HG02973 (cell line): ENCODE results near the gene COL27A1.
"Not testable (repeated sequence)": the region's sequence is repeated elsewhere in the genome, so short reads cannot be mapped to it uniquely, and the experiment has no call there.

Source experiments
- ATAC-seq: cut with Tn5 transposase; IDR thresholded peaks from one replicate; pipeline ENCODE4 v1.9.1; 2021; ENCODE audit warnings: moderate library complexity; ENCODE audit not compliant: unreplicated experiment

Gene COL27A1

DNA sequence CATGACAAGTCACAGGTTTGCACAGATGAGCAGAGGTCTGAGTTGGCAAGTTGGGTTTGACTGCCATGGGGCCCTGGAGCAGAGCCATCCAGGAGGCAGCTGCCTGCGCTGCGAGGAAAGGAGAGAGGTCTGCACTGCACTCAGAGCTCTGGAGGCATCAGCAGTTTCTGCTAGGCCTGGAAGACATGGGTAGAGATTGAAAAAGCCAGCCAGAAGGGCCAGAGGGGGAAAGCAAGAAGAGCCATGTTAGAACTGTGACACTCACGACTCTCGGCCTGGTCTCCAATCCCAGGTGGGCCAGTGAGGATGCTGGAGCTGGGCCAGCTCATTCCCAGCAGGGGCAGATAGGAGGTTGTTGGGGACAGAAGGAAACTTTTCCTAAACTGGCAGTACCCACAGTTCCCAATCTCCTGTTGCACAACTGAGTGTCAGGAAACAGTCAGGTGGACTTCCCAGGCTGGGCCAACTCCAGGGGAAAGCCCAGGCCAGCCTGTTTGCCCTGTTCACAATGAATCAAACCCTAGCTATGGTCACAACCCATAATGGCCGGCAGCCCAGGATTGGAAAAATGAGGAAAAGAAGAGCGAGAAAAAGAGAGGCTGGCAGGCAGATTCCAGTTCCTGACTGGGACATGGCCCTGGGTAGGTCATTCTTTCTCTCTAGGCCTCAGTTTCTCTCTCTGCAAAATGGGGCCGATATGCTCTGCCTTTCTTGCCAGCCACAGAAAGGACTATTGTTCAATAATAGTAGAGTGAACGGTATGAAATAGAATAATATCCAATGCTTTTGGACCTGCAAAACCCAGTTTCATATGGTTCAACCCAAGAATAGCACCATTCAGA, 159.8 kb downstream of the COL27A1 start:
- ATAC-seq: no peak

DNA sequence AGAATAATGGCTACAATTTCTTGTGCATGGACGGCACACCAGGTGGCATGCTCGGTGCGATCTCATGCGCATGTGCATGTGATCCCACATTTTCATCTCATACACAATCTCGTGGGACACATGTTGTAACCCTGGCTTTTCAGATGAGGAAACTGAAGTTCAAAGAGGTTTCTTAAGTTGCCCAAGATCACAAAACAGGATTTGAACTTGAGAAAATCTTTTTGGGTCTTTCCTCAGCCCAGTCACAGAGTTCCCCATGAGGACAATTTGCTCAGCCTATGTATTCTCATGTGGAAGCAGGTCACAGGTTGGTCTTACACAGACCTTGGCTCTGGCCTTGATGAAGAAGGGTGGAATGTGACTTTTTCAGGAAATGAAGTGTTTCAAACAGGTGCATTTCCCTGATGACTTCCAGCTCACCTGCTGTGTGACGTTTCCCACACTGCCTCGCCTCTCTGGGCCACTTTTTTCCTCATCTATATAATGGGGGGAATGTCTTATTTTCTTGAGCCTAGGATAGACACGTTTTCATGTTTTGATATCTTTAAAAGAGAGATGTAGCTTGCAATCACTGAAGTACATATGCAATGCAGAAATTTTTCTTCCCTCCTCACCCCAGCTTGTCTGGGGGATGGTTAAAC, 160.5 kb downstream of the COL27A1 start:
- ATAC-seq: no peak

DNA sequence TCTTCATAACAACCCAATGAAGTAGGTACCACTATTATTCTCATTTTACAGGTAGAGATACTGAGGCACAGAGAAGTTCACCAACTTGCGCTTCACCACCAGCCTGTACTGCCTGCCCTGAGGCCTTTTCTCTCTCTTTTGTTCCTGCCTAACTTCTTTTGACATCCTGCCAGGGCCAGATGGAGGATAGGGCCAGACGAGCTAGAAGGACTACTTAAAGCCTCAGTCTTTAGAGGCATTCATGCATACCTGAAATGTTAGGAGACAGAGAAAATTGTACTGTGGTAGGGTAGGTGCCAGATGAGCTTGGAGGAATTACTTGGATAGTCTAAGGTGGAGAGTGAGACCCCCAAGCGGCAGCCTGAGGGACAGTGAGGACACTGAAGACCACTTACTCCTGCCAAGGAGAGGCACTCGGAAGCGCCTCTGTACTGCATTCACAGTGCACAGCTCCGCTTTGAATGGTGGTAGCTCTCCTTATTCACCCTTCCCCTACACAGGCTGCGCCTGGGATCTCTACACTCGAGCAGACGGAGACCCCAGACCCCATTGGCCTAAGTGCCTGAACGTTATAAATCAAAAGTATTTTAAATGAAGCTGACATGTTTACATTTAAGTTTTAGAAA, 161.4 kb downstream of the COL27A1 start:
- no peak for ATAC-seq

DNA sequence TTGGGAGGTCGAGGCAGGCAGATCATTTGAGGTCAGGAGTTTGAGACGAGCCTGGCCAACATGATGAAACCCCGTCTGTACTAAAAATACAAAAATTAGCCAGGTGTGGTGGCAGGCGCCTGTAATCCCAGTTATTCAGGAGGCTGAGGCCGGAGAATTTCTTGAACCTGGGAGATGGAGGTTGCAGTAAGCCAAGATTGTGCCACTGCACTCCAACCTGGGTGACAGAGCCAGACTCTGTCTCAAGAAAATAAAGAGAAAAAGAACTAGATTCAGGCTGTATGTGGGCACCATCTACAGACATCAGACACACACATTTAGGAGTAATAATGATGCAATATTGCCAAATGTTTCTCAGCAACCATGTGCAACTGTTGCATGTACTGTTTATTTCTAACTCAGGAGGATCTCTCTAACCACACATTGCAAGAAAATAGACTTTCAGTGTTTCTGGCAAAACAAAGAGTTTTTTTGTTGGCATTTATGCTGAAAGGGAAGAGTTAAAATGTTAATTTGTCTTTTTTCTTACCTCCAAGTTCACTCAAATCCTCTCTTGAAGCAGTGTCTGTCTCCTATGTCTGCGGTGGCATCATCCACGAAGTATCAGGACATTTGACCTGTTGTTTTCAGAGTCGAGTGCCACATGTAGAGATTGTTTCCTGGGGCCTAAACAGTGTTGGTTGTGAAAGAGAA, 162.5 kb downstream of the COL27A1 start:
- ATAC-seq: no peak

DNA sequence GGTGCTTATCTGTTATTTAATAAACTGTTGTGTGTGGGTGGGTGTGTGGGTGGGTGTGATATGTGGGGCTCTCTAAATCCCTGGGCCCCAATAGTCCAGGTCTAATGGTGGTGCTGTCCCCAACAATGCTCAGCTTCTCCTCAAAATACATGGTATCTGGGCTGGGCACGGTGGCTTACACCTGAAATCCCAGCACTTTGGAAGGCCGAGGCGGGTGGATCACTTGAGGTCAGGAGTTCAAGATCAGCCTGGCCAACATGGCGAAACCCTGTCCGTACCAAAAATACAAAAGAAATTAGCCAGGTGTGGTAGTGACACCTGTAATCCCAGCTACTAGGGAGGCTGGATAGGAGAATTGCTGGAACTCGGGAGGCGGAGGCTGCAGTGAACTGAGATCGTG, 163.1 kb downstream of the COL27A1 start:
- ATAC-seq: no peak

DNA sequence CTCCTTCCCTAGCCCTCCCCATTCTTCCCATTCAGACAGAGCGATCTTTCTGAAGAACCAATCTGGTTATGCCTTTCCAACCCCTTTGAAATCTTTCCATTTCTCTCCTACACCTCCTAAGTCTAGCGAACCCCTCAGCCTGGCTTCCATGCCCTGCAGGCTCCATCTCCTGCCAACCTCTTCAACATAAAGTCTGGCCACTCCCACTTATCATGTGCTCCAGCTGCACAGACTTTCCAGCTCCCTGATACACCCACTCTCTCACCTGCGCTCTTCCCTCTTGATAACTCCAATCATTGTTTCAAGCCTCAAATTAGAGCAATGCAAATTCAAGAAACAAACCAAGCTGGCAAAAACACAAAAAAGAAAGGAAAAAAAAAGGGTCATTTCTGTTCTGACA, 163.8 kb downstream of the COL27A1 start:
- no peak for ATAC-seq

DNA sequence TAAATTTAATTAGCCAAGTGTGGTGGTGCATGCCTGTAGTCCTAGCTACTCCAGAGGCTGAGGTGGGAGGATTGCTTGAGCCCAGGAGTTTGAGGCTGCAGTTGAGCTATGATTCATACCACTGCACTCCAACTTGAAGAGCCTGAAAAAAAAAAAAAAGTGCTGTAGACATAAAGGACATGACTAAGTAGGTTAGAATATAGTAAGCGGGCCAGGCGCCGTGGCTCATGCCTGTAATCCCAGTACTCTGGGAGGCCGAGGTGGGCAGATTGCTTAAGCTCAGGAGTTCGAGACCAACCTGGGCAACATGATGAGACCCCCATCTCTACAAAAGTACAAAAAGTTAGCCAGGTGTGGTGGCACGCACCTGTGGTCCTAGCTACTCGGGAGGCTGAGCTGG, 165.4 kb downstream of the COL27A1 start:
- ATAC-seq: not testable (repeated sequence)

DNA sequence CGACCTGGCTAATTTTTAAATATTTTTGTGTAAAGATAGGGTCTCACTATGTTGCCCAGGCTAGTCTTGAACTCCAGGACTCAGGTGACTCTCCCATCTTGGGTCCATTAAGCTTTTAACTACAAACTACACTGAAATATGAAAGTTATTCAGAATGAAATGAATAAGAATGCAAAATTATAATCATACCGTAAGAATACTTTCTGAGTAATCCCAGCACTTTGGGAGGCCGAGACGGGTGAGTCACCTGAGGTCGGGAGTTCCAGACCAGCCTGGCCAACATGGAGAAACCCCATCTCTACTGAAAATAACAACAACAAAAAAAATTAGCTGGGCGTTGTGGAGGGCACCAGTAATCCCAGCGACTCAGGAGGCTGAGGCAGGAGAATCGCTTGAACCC, 166.4 kb downstream of the COL27A1 start:
- ATAC-seq: no peak

DNA sequence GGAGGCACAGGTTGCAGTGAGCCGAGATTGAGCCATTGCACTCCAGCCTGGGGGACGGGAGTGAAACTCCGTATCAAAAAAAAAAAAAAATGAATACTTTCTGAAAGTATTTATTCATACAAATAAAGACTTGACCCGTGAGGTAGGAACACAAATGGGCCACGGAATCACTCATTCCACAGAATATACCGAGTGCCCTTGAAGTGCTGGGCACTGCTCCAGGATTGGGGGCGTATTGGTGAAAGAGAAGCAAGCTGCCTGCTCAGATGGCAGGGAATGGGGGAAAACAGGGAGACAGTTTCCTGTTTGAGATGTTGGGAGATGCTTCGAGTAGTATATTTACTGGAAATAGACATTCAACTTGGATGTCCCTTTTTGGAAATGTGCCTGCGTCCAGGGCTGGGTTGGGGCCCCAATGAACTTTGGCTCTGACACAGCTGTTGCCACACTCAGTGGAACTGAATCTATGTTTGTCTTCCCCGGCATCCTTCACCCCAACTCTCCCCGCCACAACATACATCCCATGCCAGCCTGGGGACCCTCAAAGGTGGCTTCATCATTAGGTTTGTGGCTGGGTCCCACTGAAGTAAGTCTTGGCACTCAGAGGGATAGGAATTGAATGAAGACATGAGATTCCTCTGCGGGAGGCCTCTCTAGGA, 167.0 kb downstream of the COL27A1 start:
- not testable (repeated sequence) for ATAC-seq

DNA sequence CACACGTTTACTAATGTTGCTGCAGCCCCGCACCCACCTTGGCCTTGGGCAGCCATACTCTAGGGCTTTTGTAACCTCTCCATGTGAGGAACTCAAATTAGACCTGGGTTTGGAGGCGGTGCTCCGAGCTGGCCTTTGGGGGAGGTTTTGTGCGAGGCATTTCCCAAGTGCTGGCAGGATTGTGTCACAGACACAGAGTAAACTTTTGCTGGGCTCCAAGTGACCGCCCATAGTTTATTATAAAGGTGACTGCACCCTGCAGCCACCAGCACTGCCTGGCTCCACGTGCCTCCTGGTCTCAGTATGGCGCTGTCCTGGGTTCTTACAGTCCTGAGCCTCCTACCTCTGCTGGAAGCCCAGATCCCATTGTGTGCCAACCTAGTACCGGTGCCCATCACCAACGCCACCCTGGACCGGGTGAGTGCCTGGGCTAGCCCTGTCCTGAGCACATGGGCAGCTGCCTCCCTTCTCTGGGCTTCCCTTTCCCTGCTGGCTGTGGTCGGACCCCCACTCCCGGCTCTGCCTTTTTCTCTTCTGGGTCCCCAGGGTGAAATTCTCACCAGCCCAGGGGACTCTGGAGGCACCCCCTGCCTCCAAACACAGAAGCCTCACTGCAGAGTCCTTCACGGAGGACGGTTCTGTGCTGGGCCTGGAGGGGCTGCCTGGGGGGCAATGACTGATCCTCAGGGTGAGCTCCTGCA, 167.6 kb downstream of the COL27A1 start, which contains the start of gene ORM1:
TSS of gene ORM1 (plus strand) at position 268 of the 701 bp plus-strand sequence. CDS start at position 304, 36 bp downstream.
- not testable (repeated sequence) for ATAC-seq

DNA sequence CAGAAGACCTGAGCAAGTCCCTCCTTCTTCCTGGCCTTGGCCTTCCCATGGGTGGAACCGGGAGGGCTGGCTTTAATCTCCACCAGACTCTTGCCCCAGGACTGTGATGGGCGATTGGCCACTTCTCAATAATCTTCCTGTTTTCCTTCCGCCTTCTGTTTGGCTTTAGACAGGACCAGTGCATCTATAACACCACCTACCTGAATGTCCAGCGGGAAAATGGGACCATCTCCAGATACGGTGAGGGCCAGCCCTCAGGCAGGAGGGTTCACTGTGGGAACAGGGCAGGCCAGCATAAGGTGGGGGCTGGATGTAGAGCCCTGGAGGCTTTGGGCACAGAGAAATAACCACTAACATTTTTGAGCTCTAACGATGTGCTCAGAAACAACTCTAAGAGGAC, 168.5 kb downstream of the COL27A1 start:
- not testable (repeated sequence) for ATAC-seq

DNA sequence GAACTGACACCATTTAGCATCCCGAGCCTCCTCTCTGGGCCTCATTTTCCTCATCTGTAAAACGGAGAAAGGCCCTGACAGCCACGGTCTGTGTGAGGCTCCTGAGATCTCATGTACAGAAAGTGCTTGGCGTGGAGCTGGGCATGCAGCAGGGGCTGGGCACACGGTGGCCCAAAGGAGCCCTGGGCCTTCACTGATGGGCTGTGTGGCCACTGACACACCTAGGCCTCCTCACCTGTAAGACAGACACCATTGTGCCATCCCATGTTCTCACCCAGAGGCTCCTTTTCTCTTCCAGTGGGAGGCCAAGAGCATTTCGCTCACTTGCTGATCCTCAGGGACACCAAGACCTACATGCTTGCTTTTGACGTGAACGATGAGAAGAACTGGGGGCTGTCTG, 169.2 kb downstream of the COL27A1 start:
- ATAC-seq: no peak

DNA sequence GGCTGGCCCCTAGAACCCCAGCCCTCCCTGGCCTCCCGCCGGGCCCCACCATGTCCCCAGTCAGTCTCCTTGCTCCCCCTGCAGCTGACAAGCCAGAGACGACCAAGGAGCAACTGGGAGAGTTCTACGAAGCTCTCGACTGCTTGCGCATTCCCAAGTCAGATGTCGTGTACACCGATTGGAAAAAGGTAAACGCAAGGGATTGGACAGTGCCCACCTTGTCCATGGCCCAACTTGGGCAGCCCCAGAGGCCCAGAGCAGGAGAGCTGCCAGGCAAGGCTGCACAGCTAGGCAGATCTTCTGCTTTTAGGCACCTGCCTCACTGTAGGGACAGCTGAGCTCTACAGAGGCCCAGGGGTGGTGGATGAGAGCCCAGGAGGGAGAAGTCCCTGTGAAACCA, 169.6 kb downstream of the COL27A1 start:
- not testable (repeated sequence) for ATAC-seq

DNA sequence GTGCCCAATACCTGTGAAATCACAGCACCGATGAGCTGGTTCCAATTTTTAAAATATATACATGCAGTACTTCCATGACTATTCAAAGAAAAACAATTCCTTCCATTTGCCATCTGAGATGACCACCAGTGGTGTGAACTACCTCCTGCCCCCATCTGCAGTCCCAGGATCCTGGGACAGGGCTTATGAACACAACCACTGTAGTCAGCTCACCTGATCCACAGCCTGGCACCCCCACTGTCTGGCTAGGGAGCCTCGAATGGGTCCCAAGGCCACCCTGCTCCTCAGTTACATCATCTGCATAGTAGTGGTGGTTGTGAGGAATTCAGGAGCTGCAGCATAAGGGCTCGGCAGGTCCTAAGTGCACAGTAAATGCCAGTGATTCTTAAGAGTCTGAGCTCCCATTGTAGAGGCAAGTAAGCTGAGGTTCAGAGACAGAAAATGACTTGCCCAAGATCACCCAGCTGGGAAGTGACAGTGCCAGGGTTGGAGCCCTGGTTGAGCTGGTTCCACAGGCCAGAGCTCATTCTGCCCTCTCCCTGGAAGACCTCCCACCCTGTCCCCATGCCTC, 170.4 kb downstream of the COL27A1 start:
- not testable (repeated sequence) for ATAC-seq

DNA sequence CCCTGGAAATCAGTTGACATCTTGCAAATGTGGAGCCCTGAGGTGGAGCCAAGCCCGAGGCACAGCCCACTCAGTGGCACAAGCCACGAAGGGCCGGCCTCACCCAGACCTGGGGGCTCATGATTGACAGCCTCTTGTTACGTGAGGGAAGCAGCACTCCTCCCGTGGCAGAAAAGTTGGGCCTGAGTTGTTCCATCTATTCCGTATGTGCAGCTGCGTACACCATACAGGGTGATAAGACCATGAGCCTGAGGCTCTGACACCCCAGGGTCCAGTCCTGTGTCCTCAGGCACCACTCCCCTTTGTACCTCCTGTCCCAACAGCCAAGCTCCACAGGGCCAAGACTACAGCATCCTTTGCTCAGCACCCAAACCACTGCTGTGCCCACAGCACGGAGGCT, 172.4 kb downstream of the COL27A1 start:
- ATAC-seq: no peak

DNA sequence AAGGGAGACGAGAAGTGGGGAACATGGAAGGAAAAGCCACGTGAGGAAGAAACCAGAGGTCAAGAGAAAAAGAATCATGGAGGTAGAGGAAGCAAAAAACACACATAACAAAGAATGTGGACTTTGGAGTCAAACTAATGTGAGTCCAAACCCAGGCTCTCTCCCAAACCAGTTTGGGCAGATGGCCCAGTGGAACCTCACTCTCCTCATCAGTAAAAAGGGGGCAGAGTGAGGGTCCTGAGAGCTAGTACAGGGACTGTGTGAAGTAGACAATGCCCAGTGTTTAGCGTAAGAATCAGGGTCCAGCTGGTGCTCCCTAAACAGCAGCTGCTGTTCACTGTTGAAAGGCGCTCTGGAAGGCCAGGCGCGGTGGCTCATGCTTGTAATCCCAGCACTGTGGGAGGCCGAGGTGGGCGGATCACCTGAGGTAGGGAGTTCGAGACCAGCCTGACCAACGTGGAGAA, 173.1 kb downstream of the COL27A1 start:
- not testable (repeated sequence) for ATAC-seq

DNA sequence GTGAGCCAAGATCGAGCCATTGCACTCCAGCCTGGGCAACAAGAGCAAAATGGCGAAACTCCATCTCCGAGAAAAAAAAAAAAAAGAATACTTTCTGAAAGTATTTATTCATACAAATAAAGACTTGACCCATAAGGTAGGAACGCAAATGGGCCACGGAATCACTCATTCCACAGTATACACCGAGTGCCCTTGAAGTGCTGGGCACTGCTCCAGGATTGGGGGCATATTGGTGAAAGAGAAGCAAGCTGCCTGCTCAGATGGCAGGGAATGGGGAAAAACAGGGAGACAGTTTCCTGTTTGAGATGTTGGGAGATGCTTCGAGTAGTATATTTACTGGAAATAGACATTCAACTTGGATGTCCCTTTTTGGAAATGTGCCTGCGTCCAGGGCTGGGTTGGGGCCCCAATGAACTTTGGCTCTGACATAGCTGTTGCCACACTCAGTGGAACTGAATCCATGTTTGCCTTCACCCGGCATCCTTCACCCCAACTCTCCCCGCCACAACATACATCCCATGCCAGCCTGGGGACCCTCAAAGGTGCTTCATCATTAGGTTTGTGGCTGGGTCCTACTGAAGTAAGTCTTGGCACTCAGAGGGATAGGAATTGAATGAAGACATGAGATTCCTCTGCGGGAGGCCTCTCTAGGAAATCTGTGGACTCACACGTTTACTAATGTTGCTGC, 173.7 kb downstream of the COL27A1 start:
- not testable (repeated sequence) for ATAC-seq

DNA sequence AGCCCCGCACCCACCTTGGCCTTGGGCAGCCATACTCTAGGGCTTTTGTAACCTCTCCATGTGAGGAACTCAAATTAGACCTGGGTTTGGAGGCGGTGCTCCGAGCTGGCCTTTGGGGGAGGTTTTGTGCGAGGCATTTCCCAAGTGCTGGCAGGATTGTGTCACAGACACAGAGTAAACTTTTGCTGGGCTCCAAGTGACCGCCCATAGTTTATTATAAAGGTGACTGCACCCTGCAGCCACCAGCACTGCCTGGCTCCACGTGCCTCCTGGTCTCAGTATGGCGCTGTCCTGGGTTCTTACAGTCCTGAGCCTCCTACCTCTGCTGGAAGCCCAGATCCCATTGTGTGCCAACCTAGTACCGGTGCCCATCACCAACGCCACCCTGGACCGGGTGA, 174.3 kb downstream of the COL27A1 start, which contains the start of gene ORM2:
TSS of gene ORM2 (plus strand) at position 245 of the 398 bp plus-strand sequence. CDS start at position 281, 36 bp downstream.
- ATAC-seq: not testable (repeated sequence)

DNA sequence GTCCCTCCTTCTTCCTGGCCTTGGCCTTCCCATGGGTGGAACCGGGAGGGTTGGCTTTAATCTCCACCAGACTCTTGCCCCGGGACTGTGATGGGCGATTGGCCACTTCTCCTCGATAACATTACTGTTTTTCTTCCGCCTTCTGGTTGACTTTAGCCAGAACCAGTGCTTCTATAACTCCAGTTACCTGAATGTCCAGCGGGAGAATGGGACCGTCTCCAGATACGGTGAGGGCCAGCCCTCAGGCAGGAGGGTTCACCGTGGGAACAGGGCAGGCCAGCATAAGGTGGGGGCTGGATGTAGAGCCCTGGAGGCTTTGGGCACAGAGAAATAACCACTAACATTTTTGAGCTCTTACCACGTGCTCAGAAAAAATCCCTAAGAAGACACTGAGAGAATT, 175.3 kb downstream of the COL27A1 start:
- ATAC-seq: no peak
